Neural progenitor cell (in vitro differentiated cells): ENCODE measurements around the gene EXOSC7. TPM values are rescaled to one million over a fixed set of nuclear protein-coding genes. Genes with fewer than 3 reads are reported as not detected.

Source experiments
- DNase-seq: peaks from one replicate; pipeline ENCODE4 v3.0.0-alpha.2; 2016; ENCODE audit warnings: low spot score
- H2AFZ ChIP-seq: fragments of 200-600 bp; sonication (generic); replicated peaks from 2 replicates; pipeline ENCODE4 v1.6.1; 2016; ENCODE audit warnings: antibody characterized with exemption
- H3F3A ChIP-seq: fragments of 200-600 bp; sonication (generic); 2 replicates; pipeline ENCODE4 v1.6.1; 2016; ENCODE audit warnings: antibody characterized with exemption, low read depth
- H3K27ac ChIP-seq: fragments of 200-600 bp; sonication (generic); 2 replicates; pipeline ENCODE4 v1.5.1; 2016; ENCODE audit warnings: mild to moderate bottlenecking
- H3K27me3 ChIP-seq: fragments of 200-600 bp; sonication (generic); 2 replicates; pipeline ENCODE4 v1.6.1; 2016; ENCODE audit warnings: mild to moderate bottlenecking, moderate library complexity
- H3K36me3 ChIP-seq: fragments of 200-600 bp; sonication (generic); 2 replicates; pipeline ENCODE4 v1.5.1; 2016
- H3K4me1 ChIP-seq: fragments of 200-600 bp; sonication (generic); 2 replicates; pipeline ENCODE4 v1.6.1; 2016; ENCODE audit warnings: mixed run types
- H3K4me2 ChIP-seq: fragments of 200-600 bp; sonication (generic); 2 replicates; pipeline ENCODE4 v1.6.1; 2016
- H3K4me3 ChIP-seq: fragments of 200-600 bp; sonication (generic); 2 replicates; pipeline ENCODE4 v1.5.1; 2016
- H3K79me2 ChIP-seq: fragments of 200-600 bp; sonication (generic); 2 replicates; pipeline ENCODE4 v1.6.1; 2016; ENCODE audit warnings: low read depth
- H3K9ac ChIP-seq: fragments of 200-600 bp; sonication (generic); 2 replicates; pipeline ENCODE4 v1.6.1; 2016
- H3K9me3 ChIP-seq: fragments of 200-600 bp; sonication (generic); 2 replicates; pipeline ENCODE4 v1.5.1; 2016; ENCODE audit warnings: low read depth
- H4K20me1 ChIP-seq: fragments of 200-600 bp; sonication (generic); 2 replicates; pipeline ENCODE4 v1.6.1; 2016; ENCODE audit warnings: low read depth
- H3K27ac Mint-ChIP-seq: 3 replicates; pipeline ENCODE4 v1.8.0; 2021; ENCODE audit warnings: mixed read lengths
- H3K27me3 Mint-ChIP-seq: 2 replicates; pipeline ENCODE4 v1.8.0; 2022; ENCODE audit warnings: low read depth, mild to moderate bottlenecking, inconsistent platforms, moderate library complexity, mixed read lengths; ENCODE audit not compliant: insufficient read depth
- H3K36me3 Mint-ChIP-seq: 3 replicates; pipeline ENCODE4 v1.8.0; 2021; ENCODE audit warnings: mixed read lengths
- H3K4me1 Mint-ChIP-seq: 3 replicates; pipeline ENCODE4 v1.8.0; 2021; ENCODE audit warnings: mixed read lengths
- H3K4me3 Mint-ChIP-seq: 3 replicates; pipeline ENCODE4 v1.8.0; 2021; ENCODE audit warnings: mild to moderate bottlenecking, moderate library complexity, mixed read lengths
- H3K9me3 Mint-ChIP-seq: 3 replicates; pipeline ENCODE4 v1.8.0; 2020; ENCODE audit warnings: mixed read lengths
- CTCF ChIP-seq: fragments of 200-600 bp; sonication (generic); IDR thresholded peaks from 2 replicates; pipeline ENCODE4 v1.5.1; 2017; ENCODE audit warnings: antibody characterized with exemption, mild to moderate bottlenecking
- EZH2 ChIP-seq: fragments of 200-600 bp; sonication (generic); IDR thresholded peaks from 2 replicates; pipeline ENCODE4 v1.6.1; 2017; ENCODE audit warnings: antibody characterized with exemption, mild to moderate bottlenecking, moderate library complexity
- EZH2phosphoT487 ChIP-seq: fragments of 200-600 bp; sonication (generic); IDR thresholded peaks from 2 replicates; pipeline ENCODE4 v1.6.1; 2017; ENCODE audit warnings: antibody characterized with exemption
- total RNA-seq: library from RNA; depleted of rRNA; stranded (reverse); fragments of >200 nt; gene quantifications from 2 replicates; pipeline ENCODE4 v1.2.3, GENCODE V29; 2015; ENCODE audit warnings: low replicate concordance

Gene EXOSC7
- total RNA-seq, 1 donor from 2014 or later: 88.7 TPM

GRCh38 chr3:44968447-44968858 is 7.6 kb upstream of the EXOSC7 start:
- H3K27ac ChIP-seq: no peak overlapping the region
- peaks cover 15% of the 10 kb centered on the region for H4K20me1 ChIP-seq
- TF ChIP-seq EZH2 (no peak), EZH2phosphoT487 (no peak), CTCF (no peak)
- Mint-ChIP-seq H3K27me3 (no peaks in the 10 kb centered on the region), H3K4me3 (no peak overlapping the region), H3K36me3 (no peaks in the 10 kb centered on the region), H3K9me3 (no peaks in the 10 kb centered on the region), H3K4me1 (peaks cover 4% of the 10 kb centered on the region), H3K27ac (no peak overlapping the region)
- no peak overlapping the region for H3K9ac ChIP-seq
- no peaks in the 10 kb centered on the region for H3K27me3 ChIP-seq
- no peaks in the 10 kb centered on the region for H3K36me3 ChIP-seq
- no peak overlapping the region for H3K4me3 ChIP-seq
- no peak for DNase-seq
- no peaks in the 10 kb centered on the region for H3K4me1 ChIP-seq
- no peak overlapping the region for H3K4me2 ChIP-seq
- no peaks in the 10 kb centered on the region for H3K9me3 ChIP-seq
- peaks cover 90% of the 10 kb centered on the region for H3K79me2 ChIP-seq
- no peak overlapping the region for H2AFZ ChIP-seq
- no peaks in the 10 kb centered on the region for H3F3A ChIP-seq

- TF ChIP-seq CTCF (no peak), EZH2phosphoT487 (no peak), EZH2 (no peak)
- DNase-seq: no peak
- Mint-ChIP-seq H3K27ac (no peak overlapping the region), H3K4me1 (peaks cover 1% of the 10 kb centered on the region), H3K9me3 (no peaks in the 10 kb centered on the region), H3K36me3 (no peaks in the 10 kb centered on the region), H3K27me3 (no peaks in the 10 kb centered on the region), H3K4me3 (no peak overlapping the region)
- no peaks in the 10 kb centered on the region for H3K9me3 ChIP-seq
- H3K4me2 ChIP-seq: no peak overlapping the region
- no peak overlapping the region for H2AFZ ChIP-seq
- H3K4me1 ChIP-seq: peaks cover under 1% of the 10 kb centered on the region
- H3K79me2 ChIP-seq: peaks cover 90% of the 10 kb centered on the region
- peaks cover 23% of the 10 kb centered on the region for H4K20me1 ChIP-seq
- no peak overlapping the region for H3K9ac ChIP-seq
- no peaks in the 10 kb centered on the region for H3K36me3 ChIP-seq
- no peaks in the 10 kb centered on the region for H3F3A ChIP-seq
- no peak overlapping the region for H3K4me3 ChIP-seq
- H3K27me3 ChIP-seq: no peaks in the 10 kb centered on the region
- no peak overlapping the region for H3K27ac ChIP-seq
These were observed 6.8 kb upstream of the EXOSC7 start for GRCh38 chr3:44969154-44969827.

- H2AFZ ChIP-seq: no peak overlapping the region
- H4K20me1 ChIP-seq: peaks cover 24% of the 10 kb centered on the region
- Mint-ChIP-seq H3K36me3 (no peaks in the 10 kb centered on the region), H3K4me3 (no peak overlapping the region), H3K27ac (no peak overlapping the region), H3K27me3 (no peaks in the 10 kb centered on the region), H3K9me3 (no peaks in the 10 kb centered on the region), H3K4me1 (peaks cover 6% of the 10 kb centered on the region)
- no peak overlapping the region for H3K4me3 ChIP-seq
- TF ChIP-seq EZH2: no peak
- TF ChIP-seq EZH2phosphoT487: no peak
- no peak for TF ChIP-seq CTCF
- no peaks in the 10 kb centered on the region for H3F3A ChIP-seq
- peaks cover 90% of the 10 kb centered on the region for H3K79me2 ChIP-seq
- peaks cover 6% of the 10 kb centered on the region for H3K4me1 ChIP-seq
- H3K9me3 ChIP-seq: no peaks in the 10 kb centered on the region
- no peak overlapping the region for H3K27ac ChIP-seq
- DNase-seq: no peak
- H3K36me3 ChIP-seq: no peaks in the 10 kb centered on the region
- H3K4me2 ChIP-seq: no peak overlapping the region
- no peaks in the 10 kb centered on the region for H3K27me3 ChIP-seq
- no peak overlapping the region for H3K9ac ChIP-seq
These were observed 6.2 kb upstream of the EXOSC7 start for GRCh38 chr3:44969828-44970179.
